ENCODE results near the gene PSME2.

Gene PSME2

GRCh38 chr14:24150567-24150966, 4.2 kb upstream of the PSME2 start:
- TF ChIP-seq CTCF (conservative IDR thresholded peaks at IDR 0.05; ENCODE audit: low read length), result no peak
- H3K4me3 ChIP-seq (ENCODE audit: low read length), result no peak overlapping the region
- no peak for DNase-seq (ENCODE audit: low read depth)

- TF ChIP-seq CTCF (conservative IDR thresholded peaks at IDR 0.05; ENCODE audit: low read length), result no peak
- DNase-seq (ENCODE audit: low read depth), result no peak
- no peak overlapping the region for H3K4me3 ChIP-seq (ENCODE audit: low read length)
Measured at GRCh38 chr14:24150061-24150460, 3.7 kb upstream of the PSME2 start.

- no peak overlapping the region for H3K4me3 ChIP-seq (ENCODE audit: low read length)
- no peak for TF ChIP-seq CTCF (conservative IDR thresholded peaks at IDR 0.05; ENCODE audit: low read length)
- no peak for DNase-seq (ENCODE audit: low read depth)
Measured at GRCh38 chr14:24149302-24149969, 3.0 kb upstream of the PSME2 start.

DNA sequence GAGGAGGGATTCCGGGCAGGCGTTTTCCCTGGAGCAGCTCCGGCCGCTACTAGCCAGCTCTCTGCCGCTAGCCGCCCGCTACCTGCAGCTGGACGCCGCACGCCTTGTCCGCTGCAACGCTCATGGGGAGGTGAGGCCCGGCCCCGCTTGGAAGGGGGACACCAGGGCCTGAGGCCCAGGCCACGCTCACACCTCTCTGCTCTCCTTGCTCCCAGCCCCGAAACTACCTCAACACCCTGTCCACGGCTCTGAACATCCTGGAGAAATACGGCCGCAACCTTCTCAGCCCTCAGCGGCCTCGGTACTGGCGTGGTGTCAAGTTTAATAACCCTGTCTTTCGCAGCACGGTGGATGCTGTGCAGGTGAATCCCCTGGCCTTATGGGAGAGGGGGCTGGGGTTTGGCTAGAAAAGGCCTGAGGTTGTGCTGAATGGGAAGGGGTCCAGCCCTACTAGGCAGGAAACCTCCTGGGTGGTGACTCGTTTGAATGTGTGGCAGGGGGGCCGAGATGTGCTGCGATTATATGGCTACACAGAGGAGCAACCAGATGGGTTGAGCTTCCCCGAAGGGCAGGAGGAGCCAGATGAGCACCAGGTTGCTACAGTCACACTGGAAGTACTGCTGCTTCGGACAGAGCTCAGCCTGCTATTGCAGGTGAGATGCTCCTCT, 1.5 kb upstream of the PSME2 start:
- peak overlapping the region; percentile 97 for H3K4me3 ChIP-seq (ENCODE audit: low read length)
- no peak for DNase-seq (ENCODE audit: low read depth)
- TF ChIP-seq CTCF (conservative IDR thresholded peaks at IDR 0.05; ENCODE audit: low read length), result no peak

DNA sequence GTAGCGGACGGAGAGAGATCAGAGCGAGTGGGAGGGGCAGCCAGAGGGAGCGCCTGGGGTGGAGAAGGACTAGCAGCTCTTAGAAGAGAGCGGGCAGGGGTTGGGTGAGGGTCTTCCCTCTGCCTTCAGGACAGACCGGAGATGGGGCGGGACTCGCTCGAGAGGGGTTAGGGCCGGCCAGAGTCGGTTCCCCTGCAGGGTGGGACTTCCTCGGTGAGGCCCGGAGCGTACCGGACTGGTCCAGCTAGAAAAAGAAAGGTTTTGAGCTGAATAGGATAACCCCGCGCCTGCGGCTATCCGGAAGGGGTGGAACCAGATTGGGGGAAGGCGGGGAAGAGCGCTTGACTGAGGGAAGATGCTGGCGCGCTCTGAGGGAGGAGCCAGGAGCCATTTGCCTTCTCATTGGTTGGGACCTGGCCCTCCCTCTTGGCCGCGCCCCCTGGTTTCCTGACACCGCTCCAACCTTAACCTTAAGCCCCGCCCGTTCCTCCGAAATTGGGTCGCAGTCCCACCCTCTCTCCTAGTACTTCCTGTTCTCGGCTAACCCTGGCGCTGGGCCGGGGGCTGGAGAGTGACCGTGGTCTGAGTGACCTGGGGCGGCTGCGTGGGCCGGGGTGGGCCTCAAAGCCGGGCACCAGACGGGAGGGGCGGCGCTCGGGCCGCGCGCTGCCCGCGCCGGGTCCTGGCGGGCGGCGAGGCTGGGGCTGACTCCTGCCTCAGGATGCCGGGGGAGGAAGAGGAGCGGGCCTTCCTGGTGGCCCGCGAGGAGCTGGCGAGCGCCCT, 759 bp upstream of the PSME2 start, which contains the start of gene RNF31:
RNF31 (plus strand) TSS at position 521 of the 783 bp plus-strand sequence; CDS start at position 722, 201 bp downstream.
- peak; percentile 98 for DNase-seq (ENCODE audit: low read depth)
- TF ChIP-seq CTCF (conservative IDR thresholded peaks at IDR 0.05; ENCODE audit: low read length), result no peak
- H3K4me3 ChIP-seq (ENCODE audit: low read length), result peak within 1 kb of the TSS; percentile 97

DNA sequence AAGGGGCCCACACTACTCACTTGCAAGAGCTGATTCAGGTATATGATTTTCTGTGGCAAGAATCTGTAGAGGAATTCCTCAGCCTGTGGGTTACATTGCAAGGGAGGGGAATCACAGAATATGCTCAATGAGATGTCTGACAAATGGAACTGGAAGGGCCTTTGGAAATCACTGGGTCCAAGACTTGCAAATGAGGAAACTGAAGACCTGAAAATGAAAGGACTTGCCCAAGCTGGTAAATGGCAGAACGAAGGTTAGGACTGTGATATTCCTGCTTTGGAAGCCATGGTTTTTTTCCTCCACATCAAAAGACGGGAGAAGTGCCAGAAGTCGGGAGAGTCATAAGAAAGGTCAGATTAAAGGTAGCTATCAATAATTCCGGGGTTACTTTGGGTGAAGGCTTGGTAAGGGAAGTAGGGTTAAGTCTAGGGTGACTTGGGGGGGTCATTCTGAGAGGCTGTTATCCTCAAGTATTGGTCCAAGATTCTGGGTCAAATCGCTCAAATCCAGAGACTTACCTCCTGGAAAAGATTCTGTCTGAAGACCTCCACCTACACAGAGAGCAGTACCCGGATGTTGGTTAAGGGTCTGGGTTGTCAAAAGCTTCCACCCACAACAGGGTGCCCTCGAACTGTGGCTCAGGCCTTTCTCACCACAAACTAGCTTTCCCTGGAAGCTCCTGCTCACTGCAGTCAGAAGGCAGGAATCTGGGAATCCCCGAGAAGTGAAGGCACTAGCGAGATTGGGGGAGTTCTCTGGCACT, 539 bp downstream of the PSME2 start:
- no peak for TF ChIP-seq CTCF (conservative IDR thresholded peaks at IDR 0.05; ENCODE audit: low read length)
- peak; percentile 53 for DNase-seq (ENCODE audit: low read depth)
- peak overlapping the region; percentile 97 for H3K4me3 ChIP-seq (ENCODE audit: low read length)

All from AG10803 (cell line).